Lower leg skin (tissue), 3 donors: ENCODE data around the gene PILRB.

ENCODE experiments used
- POLR2A ChIP-seq, 2 donors: fragments of 450-650 bp; IDR thresholded peaks; one replicate each; pipeline ENCODE4 v1.6.1; 2016 to 2017; ENCODE audit warnings: antibody characterized with exemption in 2 of 2, mild to moderate bottlenecking in 1 of 2, moderate library complexity in 1 of 2
- TF ChIP-seq, protein P1 (sequence below), 3 donors: fragments of 450-650 bp; IDR thresholded peaks; one replicate each; pipeline ENCODE4 v1.5.1; 2016; ENCODE audit warnings: antibody characterized with exemption in 3 of 3, mild to moderate bottlenecking in 3 of 3, moderate library complexity in 2 of 3

GRCh38 chr7:100352984-100353684, 4.8 kb upstream of the PILRB start:
- TF ChIP-seq, protein P1, sequence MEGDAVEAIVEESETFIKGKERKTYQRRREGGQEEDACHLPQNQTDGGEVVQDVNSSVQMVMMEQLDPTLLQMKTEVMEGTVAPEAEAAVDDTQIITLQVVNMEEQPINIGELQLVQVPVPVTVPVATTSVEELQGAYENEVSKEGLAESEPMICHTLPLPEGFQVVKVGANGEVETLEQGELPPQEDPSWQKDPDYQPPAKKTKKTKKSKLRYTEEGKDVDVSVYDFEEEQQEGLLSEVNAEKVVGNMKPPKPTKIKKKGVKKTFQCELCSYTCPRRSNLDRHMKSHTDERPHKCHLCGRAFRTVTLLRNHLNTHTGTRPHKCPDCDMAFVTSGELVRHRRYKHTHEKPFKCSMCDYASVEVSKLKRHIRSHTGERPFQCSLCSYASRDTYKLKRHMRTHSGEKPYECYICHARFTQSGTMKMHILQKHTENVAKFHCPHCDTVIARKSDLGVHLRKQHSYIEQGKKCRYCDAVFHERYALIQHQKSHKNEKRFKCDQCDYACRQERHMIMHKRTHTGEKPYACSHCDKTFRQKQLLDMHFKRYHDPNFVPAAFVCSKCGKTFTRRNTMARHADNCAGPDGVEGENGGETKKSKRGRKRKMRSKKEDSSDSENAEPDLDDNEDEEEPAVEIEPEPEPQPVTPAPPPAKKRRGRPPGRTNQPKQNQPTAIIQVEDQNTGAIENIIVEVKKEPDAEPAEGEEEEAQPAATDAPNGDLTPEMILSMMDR (IDR thresholded peaks at IDR 0.05): no peak
- TF ChIP-seq POLR2A (IDR thresholded peaks at IDR 0.05): no peak
